ENCODE data around the gene ZBTB3. TPM values are rescaled to one million over a fixed set of nuclear protein-coding genes. Genes with fewer than 3 reads are reported as not detected.

ZBTB3 gene
- total and polyA plus RNA-seq, 9 of the 15 experiments (the other 6 are each of a cell fraction or from before 2014, with no cell fraction given), result 1.9 to 10.0 (median 4.9) TPM

GRCh38 chr11:62771144-62772021 lies 17.4 kb upstream of the ZBTB3 start, which contains the start of gene TAF6L (continued):
- no peak for TF ChIP-seq ZNF449 (CRISPR knock-in tag; IDR thresholded peaks at IDR 0.05)
- no peak for TF ChIP-seq ZNF41 (CRISPR knock-in tag; conservative IDR thresholded peaks at IDR 0.05)
- no peak for TF ChIP-seq POLR3G (IDR thresholded peaks at IDR 0.05; ENCODE audit: extremely low read depth, insufficient read length, insufficient replicate concordance)
- TF ChIP-seq KLF1 (tag; IDR thresholded peaks at IDR 0.05), result no peak
- peak; percentile 87 for TF ChIP-seq TFAP4 (CRISPR knock-in tag; IDR thresholded peaks at IDR 0.05; ENCODE audit: borderline replicate concordance)
- no peak for TF ChIP-seq PTTG1 (tag; IDR thresholded peaks at IDR 0.05; ENCODE audit: low read depth)
- peak; percentile 95 for TF ChIP-seq RBM25 (IDR thresholded peaks at IDR 0.05; ENCODE audit: low read depth, low read length, severe bottlenecking)
- TF ChIP-seq ZKSCAN8 (CRISPR knock-in tag; IDR thresholded peaks at IDR 0.05), result no peak
- no peak for TF ChIP-seq ZBTB5 (IDR thresholded peaks at IDR 0.05)
- no peak for TF ChIP-seq MXD1 (CRISPR knock-in tag; IDR thresholded peaks at IDR 0.05; ENCODE audit: borderline replicate concordance, poor library complexity, severe bottlenecking)
- no peak for TF ChIP-seq HSF4 (CRISPR knock-in tag; IDR thresholded peaks at IDR 0.05; ENCODE audit: borderline replicate concordance)
- peak in 1 of 2 experiments; percentile 81 for TF ChIP-seq AFF1 (IDR thresholded peaks at IDR 0.05; ENCODE audit: low read depth in 1 of 2, partially characterized antibody in 2 of 2)
- no peak for TF ChIP-seq RUNX1 (IDR thresholded peaks at IDR 0.05; ENCODE audit: low read depth)

Measured in K562 (cell line).